ENCODE data around the gene IFNL4.
"Not testable (repeated sequence)": the region's sequence is repeated elsewhere in the genome, so short reads cannot be mapped to it uniquely, and the experiment has no call there.

The IFNL4 gene

GRCh38 chr19:39254531-39255345 is 6.1 kb upstream of the IFNL4 start:
- DNase-seq: no peak

- DNase-seq: no peak
These were observed 4.9 kb upstream of the IFNL4 start for GRCh38 chr19:39253374-39254149.

- no peak for DNase-seq
These were observed 3.8 kb upstream of the IFNL4 start for GRCh38 chr19:39252458-39252857.

- DNase-seq: no peak
These were observed 3.2 kb upstream of the IFNL4 start for GRCh38 chr19:39251846-39252245.

- no peak for DNase-seq
These were observed 2.4 kb upstream of the IFNL4 start for GRCh38 chr19:39251081-39251480.

- no peak for DNase-seq
These were observed 673 bp downstream of the IFNL4 start for GRCh38 chr19:39247701-39248664.

GRCh38 chr19:39246951-39247669 is 1.5 kb downstream of the IFNL4 start:
- peak; percentile 32 for DNase-seq

GRCh38 chr19:39245166-39245565 is 3.5 kb downstream of the IFNL4 start:
- not testable (repeated sequence) for DNase-seq

GRCh38 chr19:39244410-39245100 is 4.1 kb downstream of the IFNL4 start, which contains the start of gene IFNL3:
IFNL3 (minus strand) TSS chr19:39245006; CDS start chr19:39244967, 39 bp downstream.
- DNase-seq: not testable (repeated sequence)

- DNase-seq: not testable (repeated sequence)
These were observed 4.9 kb downstream of the IFNL4 start for GRCh38 chr19:39243741-39244140.

- DNase-seq: no peak
These were observed 8.2 kb downstream of the IFNL4 start for GRCh38 chr19:39240421-39240820.

- DNase-seq: no peak
These were observed 9.7 kb downstream of the IFNL4 start for GRCh38 chr19:39238944-39239343.

- no peak for DNase-seq
These were observed 10.4 kb downstream of the IFNL4 start for GRCh38 chr19:39238209-39238608.

GRCh38 chr19:39237200-39238184 is 11.2 kb downstream of the IFNL4 start:
- peak; percentile 51 for DNase-seq

- DNase-seq: peak; percentile 13
These were observed 12.1 kb downstream of the IFNL4 start for GRCh38 chr19:39236527-39236926.

GRCh38 chr19:39232708-39233107 is 15.9 kb downstream of the IFNL4 start:
- DNase-seq: no peak

GRCh38 chr19:39230096-39230764 is 18.4 kb downstream of the IFNL4 start:
- no peak for DNase-seq

- no peak for DNase-seq
These were observed 23.7 kb downstream of the IFNL4 start for GRCh38 chr19:39224910-39225309.

- DNase-seq: no peak
These were observed 24.9 kb downstream of the IFNL4 start for GRCh38 chr19:39223703-39224279.

All from stimulated activated CD4-positive, alpha-beta T cell treated with anti-CD3 and anti-CD28 coated beads, Interleukin-4, amount 100 ng/mL, for 24 hours (primary cell).